Endothelial cell of hepatic sinusoid (primary cell): Measurements from ENCODE around the gene SRSF4.
"Not testable (repeated sequence)": the region's sequence is repeated elsewhere in the genome, so short reads cannot be mapped to it uniquely, and the experiment has no call there.

Source experiments
- in situ Hi-C: cut with HindIII; loops from 2 replicates; pipeline ENCODE4 v1.10.0; 2017; ENCODE audit warnings: low sequenced_read_pairs

SRSF4 gene

DNA sequence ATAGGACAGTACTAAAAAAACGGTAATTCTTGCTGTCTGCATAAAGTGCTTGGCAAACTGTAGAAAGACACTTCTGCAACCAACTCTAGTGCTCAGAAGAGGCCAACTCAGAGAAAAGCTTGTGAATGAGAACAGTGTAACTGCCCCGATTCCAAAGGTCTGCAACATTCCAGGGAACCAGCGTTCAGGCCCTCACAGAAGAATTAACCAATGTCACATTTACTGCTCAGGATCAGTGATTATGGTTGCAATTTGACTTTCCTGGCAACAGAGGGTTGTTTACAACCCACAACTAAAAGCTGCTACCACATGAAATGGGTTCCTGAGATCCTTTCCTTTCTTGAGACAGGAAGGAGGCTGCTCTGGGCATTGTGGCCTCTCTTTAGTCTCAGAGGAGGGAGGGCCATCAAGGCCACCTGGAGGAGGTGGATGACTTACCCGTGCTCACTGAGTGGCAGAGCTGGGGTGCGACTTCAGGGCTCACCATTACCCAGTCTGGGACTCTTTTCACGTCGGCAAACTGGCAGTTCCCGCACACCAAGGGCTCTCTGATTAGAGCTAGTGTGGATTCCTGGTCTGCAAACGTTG is 15.3 kb downstream of the SRSF4 start:
- in situ Hi-C loops: no loop called here

DNA sequence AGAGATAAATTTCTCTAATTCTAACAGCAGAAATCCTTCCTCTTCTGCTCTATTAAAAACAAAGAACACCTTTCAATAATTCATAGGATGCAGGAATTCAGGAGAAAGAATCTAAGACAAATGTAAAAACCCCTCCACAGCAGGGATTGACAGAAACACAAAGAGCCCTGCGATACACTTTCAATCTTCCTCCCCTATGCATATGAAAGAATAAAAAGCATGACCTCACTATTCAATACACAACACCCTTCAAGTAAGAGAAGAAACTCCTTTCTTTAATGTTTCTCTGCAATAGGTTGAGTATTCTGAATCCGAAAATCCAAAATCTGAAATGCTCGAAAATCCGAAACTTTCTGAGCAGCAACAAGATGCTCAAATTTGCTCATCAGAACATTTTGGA is 17.1 kb downstream of the SRSF4 start:
- in situ Hi-C loops: no loop called here

DNA sequence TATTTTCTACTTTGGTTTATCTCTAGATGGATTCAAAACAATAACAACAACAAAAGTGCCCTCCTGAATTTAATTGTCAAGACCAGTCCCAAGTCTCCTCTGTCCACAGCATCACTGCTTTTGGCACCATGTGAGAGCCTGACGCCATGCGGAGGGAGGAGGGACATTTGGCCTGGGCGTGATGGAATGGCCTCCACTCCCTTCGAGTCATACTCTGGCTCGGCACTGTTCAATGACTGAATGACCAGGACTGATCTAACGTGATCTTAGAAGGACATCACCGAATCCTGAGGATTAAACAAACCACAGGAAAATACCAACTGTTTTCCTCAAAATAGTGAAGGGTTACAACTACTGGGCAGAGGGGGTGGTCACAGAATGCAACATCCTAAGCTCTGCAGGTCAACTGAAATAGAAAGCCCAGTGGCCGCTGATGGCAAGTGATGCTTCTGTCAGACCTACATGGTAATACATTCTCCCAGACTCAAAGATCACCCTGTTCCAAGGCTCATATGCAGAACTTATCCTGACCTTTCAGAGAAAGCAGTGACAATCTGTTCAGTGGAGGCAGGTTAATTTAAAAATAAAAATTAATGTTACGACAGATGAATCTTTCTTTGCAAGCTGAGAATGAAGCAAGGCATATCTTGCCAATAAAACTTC is 19.1 kb downstream of the SRSF4 start:
- in situ Hi-C loops: no loop called here

DNA sequence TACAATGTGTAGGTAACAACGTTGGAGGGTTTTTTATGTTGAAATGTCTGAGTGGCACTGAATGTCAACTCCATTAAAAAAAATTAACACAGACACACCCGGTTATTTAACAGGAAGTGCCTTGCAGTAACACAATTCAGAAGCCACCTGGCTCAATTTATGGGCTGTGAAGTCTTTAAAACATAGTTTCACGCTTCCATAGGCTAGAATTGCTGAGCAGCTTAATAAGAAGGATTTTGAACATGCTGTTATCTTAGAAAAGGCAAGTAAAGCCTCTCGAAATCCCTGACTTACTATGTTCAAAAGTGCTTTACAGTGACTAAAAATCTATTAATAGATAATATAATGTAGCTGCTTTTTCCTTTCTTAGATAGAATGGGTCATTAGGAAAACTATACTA is 19.7 kb downstream of the SRSF4 start:
- in situ Hi-C loops: no loop called here

DNA sequence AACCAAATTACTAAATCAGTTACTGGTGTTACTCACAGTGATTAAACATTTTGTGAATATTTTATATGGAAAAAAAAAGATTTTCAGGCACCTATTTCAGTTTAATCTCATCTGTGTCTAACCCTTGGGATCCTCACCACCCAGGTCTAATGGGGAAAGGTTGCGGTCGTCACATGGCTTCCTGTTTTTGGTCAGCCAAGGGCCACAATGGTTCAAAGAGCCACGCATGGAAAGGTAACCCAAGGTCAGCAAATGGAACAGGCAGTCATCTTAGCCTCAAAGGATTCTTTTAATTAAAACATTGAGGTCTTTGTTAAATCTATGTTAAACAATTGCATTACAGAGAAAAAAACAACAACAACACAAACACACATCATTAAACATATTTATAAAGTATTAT is 21.9 kb downstream of the SRSF4 start:
- in situ Hi-C loops: no loop called here

DNA sequence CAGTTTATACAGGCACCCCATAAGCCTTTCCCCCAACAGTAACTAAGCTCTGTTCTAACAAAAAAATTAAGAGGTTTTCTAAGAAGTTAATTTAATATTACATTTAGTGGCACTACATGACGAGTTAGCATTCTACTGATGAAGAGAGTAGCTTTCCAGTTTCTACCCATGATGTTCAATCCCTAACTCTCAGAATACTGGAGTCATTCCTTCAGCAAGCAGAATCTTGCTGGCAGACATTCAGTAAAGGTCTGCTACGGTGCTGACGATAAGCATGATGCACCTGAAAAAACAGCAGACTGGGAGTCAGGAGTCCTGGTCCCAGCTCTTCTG is 24.5 kb downstream of the SRSF4 start:
- in situ Hi-C loops: no loop called here

DNA sequence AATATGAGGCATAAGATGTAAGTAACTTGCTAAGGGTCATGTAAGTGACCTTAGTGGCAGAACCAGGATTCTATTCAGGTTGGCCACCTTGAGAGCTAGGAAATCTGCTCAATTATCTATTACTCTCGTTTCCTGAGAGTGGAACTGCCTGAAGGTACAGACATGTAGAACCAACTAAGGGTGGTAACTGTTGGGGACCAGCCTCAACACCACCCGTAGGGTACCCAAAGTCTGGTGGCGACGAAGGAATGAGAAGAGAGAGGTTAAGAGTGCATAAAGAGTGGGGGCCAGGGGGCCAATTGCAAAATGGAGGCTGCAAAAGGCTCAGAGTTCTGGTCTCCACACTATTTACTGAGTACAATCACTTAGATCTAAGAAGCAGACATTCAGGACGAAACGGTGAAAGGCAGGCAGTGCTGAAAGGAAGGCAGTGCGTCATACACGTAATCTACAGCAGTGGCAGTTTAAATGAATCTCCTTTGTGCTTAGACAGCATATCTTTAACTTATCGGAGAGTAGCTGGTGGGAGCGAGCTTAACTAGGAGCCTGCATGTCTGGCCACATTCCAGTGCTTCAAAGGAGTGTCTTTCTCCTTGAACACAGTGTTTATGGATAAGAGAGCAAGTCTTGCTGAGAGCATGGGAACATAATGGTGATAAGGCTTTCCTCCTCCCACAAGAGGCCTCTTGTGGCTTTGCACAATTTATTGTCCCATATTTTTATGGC is 25.0 kb downstream of the SRSF4 start:
- in situ Hi-C loops: no loop called here

DNA sequence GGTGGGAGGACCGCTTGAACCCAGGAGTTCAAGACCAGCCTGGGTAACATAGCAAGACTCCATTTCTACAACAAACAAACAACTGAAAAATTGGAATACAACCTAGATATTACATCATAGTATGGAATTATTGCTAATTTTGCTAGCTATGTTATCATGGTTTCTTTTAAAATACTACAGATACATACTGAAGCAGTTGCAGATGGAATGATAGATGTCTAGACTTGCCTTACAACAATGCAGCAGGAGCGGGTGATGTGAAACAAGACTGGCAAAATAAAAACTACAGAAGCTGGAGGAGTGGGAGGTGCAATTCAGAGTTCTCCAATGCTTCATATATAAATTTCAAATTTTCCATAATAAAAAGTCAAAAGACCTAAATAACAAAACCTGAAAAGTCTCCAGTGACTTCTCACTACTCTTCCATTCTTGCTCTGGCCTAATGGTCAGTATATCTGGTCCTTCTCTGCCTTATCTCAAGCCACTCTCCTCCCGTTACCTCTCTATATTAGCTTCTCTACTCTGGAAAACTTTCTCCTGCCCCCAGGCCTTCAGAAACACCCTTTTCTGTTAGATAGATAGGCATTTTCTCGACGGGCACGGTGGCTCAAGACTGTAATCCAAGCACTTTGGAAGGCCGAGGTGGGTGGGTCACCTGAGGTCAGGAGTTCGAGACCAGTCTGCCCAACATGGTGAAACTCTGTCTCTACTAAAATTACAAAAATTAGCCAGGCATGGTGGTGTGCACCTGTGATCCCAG is 29.5 kb downstream of the SRSF4 start:
- in situ Hi-C loops: no loop called here

DNA sequence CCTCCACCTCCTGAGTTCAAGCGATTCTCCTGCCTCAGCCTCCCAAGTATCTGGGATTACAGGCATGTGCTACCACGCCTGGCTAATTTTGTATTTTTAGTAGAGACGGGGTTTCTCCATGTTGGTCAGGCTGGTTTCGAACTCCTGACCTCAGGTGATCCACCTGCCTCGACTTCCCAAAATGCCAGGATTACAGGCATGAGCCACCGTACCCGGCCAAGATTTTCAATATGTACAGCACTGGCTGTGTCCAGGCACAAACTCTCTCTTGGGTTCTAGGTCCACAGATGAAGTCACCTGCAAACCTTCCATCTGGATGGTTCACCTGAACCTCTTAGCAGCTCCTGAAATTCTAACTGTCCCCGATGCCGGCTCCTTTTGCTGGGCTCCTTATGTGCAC is 31.4 kb downstream of the SRSF4 start:
- in situ Hi-C loops: not testable (repeated sequence)

DNA sequence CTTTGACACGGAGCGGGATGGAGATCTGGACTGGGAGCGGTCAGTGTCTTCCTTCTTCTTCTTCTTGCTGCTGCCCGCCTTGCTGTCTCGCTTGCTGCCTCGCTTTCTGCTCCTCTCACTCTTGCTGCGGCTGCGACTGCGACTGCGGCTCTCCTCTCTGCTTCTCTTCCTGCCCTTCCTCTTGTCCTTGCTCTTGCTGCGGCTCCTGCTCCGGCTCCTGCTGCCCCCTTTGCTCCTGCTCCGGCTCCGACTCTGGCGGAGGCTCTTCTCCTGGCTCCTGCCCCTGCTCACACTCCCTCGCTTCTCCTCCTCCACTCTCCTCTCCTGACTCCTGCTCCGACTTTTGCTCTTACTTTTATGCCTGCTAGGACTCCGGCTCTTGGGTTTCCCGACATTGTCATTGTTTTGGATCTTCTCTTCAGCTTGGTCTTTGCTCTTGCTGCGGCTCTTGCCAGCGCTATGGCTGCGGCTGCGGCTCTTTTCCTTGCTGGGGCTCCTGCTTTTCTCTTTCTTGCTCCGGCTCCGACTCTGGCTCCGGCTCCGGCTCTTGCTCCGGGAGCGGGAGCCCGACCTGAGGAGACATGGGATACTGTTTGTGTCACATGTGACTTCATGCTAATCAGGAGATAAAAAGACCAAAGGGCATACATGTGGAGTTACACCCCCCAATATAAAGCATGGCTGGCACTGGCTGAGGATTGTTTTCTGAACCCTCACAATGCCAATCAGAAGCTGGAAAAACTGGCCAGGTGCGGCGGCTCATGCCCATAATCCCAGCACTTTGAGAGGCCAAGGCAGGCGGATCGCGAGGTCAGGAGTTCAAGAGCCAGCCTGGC is 32.8 kb downstream of the SRSF4 start:
- in situ Hi-C loops: no loop called here

DNA sequence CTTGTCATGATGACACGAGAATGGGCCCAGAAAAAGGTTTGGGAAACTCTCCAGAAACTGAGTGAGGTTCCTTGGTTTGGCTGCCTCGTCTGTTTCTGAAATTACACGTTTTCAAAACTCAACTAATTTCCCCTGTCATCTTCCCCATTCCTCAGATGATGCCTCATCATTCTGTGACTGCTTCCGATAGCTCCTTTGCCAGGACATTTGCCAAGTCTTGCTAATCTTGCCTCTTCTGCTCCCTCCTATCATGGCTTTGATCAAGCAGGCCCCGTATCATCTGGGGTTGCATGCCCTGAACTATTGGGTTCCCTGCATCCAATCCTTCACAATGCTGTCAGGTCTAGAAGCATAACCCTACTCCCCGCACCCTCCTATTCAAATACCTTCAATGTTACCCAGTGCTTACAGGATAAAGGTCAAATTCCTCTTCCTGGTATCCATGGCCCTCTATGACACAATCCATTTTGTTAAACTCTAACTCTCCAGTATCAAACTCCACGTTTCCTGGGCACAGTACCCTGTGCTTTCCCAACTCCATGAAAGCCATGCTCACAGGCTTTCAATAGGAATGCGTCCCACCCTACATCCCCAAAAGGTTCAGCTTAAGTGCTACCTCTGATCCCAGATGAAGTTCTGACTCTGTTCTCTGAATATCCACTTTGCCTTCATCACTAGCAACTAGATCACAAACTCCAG is 35.8 kb downstream of the SRSF4 start:
- in situ Hi-C loops: no loop called here

DNA sequence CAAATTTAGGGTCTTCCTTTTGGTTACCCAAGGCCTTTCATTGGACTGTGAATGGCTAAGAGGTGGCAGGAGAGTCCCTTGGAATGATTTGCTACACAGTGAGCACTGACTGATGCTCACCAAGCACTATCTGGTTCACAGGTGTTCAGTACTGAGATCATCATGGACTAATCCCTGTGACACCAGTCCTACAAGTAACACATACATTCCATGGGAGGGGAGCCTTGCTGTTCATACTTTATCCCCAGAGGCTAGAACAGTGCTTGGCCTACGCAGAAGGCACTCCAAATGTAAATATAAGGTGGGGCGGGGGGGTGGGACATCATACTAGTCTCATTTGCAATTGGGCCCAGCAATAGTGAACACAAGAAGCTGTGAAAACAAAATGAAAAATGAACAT is 37.5 kb downstream of the SRSF4 start:
- in situ Hi-C loops: no loop called here

DNA sequence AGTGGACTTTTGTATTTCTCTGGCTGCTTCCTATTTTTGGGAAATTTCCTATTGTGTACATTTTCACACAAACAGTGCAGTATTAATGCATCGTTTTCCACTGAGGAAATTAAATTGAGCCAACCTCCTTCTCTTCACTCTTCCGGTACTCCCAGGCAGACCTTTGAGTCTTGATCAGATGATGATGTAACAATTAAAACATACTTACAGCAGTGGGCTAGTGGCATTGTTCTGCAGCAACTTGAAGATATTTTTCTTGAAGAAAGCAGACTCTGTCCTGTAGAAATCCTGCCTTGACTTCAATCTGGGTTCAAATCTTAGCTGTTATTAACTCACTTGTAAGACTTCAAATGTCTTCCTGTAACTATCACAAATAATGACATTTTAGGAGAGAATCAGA is 39.0 kb downstream of the SRSF4 start:
- in situ Hi-C loops: no loop called here

DNA sequence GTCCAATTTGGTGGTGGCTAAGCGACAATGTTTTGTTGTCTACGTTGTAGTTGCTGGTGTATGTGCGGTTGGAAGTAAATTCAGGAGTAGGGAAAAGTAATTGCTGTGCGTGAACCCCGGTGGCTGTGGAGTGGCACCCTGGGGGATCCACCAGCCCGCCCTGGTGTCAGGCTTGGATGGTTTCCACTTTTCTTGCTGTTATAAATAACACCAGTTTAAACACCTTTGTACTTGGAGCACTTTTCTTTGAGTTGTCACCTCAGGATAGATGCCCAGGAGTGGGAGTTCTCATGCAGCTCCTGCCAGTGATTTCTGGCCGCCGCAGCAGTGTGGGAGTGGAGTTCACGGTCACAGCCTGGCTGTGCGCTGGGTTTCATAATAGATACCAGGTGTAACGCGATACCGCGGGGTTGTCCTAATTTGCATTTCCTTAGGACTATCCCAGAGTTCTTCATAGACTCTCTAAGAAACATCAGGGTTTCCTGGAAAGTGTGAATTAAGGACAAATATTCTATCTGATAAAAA is 45.2 kb downstream of the SRSF4 start:
- in situ Hi-C loops: no loop called here

DNA sequence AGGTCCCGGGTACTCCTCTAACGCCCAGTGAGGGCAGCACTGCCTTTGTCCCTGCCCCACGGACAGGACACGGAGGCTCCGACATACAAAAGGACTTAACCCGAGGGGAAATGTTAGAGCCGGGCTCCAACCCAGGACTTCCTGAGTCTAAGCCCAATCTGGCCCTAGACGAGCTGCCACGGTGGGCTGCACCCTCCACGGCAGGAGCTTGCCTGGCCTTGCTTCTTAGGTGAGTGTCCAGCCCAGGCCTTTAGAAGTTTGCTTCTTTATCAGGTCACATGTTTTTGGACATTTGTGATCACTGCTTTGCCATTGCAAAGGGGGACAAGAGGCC is 47.0 kb downstream of the SRSF4 start:
- in situ Hi-C loops: no loop called here

DNA sequence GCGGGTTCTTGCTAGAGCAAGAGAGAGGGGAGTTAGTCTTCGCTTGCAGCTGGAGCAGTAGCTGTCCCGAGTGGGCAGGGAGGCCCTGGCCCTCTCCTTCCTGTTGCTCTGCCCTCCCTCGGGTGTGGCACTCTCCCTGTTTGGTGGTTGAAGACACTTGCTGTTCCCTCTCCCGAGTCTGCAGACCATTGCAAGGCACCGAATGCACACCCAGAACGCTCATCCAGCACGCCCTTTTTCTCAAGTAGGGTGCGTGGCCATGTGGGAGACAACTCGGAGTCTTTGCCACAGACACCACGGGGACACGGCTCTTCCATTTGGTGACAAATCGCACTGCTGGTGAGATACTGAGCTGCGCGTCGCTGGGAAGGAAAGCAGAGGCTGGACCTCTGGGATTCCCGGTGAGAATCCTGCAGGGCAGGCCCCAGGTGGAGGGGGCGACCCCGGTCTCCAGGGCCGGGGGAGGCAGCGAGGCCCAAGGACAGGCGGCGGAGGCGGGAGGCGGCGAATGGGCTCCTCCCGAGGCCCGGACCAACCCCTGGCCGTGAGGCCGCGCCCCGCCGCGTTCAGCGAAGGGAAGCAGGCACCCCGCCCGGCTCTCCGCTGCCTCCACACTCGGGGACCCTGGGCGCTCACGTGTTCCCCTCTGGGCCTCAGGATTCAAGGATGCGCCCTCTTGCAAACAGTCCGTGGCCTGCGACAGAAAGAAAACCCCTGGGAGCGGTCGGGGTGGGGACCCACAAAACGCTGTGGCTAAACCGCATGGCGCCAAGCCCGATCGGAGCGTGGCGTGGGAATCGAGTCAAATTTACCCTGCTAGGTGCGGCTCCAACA is 47.6 kb downstream of the SRSF4 start:
- in situ Hi-C loops: no loop called here

DNA sequence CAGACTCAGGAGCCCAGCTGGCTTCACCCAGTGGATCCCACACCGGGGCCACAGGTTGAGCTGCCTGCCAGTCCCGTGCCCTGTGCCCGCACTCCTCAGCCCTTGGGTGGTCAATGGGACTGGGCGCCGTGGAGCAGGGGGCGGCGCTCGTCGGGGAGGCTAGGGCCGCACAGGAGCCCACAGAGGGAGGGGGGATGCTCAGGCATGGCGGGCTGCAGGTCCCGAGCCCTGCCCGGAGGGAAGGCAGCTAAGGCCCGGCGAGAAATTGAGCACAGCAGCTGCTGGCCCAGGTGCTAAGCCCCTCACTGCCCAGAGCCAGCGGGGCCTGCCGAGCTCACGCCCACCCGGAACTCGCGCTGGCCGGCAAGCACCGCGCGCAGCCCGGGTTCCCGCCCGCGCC is 50.6 kb downstream of the SRSF4 start:
- in situ Hi-C loops: not testable (repeated sequence)

DNA sequence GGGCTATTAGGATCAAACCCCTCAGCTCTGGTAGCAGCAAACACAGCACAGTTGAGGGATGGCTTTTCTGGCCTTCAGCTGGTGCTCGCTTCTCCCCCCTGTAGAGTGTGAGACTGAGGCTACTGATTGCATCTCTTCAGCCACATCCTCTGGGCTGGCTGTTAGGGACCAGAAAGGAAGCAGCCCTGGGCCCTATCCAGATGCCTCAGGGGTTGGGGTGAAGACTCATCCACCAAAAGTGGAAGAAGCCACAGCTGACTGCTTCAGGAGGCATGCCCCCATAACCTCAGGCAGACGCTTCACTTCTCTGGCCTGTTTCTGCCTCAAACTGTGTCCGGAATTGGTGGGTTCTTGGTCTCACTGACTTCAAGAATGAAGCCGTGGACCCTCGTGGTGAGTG is 51.8 kb downstream of the SRSF4 start:
- in situ Hi-C loops: no loop called here

DNA sequence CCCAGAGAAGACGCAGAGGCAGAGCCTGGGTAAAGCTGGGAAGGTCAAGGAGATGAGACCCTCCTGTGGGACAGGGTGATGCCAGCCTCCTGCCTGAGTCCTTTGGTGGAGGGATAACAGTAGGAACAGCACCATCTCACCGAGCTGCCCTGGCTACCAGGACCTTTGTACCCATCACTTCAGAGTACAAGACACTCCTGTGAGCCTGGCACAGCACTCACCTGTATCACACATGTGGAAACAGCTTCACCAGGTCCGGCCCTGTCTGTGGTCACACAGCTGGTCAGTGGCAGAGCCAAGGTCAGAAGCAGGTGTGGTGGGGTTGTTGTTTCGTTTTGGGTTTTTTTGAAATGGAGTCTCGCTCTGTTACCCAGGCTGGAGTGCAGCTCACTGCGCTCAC is 53.0 kb downstream of the SRSF4 start:
- in situ Hi-C loops: no loop called here
